Stimulated activated CD8-positive, alpha-beta memory T cell treated with anti-CD3 and anti-CD28 coated beads, Interleukin-4, amount 100 ng/mL, for 48 hours (primary cell): ENCODE data around the gene DLGAP1.
A peak's percentile ranks its signal among the peaks of the same experiment; 100 is the strongest.

Experiments
- DNase-seq: peaks from one replicate; pipeline ENCODE4 v3.0.0-alpha.2; 2020

DLGAP1 gene

GRCh38 chr18:4143585-4143984 is 311.5 kb downstream of the DLGAP1 start:
- no peak for DNase-seq

- no peak for DNase-seq
Measured at GRCh38 chr18:4142876-4143275, 312.2 kb downstream of the DLGAP1 start.

GRCh38 chr18:4134700-4135099 is 320.4 kb downstream of the DLGAP1 start:
- DNase-seq = no peak

GRCh38 chr18:4130734-4131719 is 324.1 kb downstream of the DLGAP1 start:
- DNase-seq = no peak

GRCh38 chr18:4126939-4127338 is 328.2 kb downstream of the DLGAP1 start:
- DNase-seq = no peak

- no peak for DNase-seq
Measured at GRCh38 chr18:4125627-4126230, 329.4 kb downstream of the DLGAP1 start.

- no peak for DNase-seq
Measured at GRCh38 chr18:4125224-4125623, 329.9 kb downstream of the DLGAP1 start.

- no peak for DNase-seq
Measured at GRCh38 chr18:4119813-4120212, 335.3 kb downstream of the DLGAP1 start.

- DNase-seq = no peak
Measured at GRCh38 chr18:4119127-4119648, 335.9 kb downstream of the DLGAP1 start.

- DNase-seq = no peak
Measured at GRCh38 chr18:4108016-4108415, 347.1 kb downstream of the DLGAP1 start.

GRCh38 chr18:4107049-4107467 is 348.0 kb downstream of the DLGAP1 start:
- DNase-seq = no peak

GRCh38 chr18:4106407-4107033 is 348.6 kb downstream of the DLGAP1 start:
- DNase-seq = peak; percentile 87

GRCh38 chr18:4102901-4103300 is 352.2 kb downstream of the DLGAP1 start:
- no peak for DNase-seq

- DNase-seq = no peak
Measured at GRCh38 chr18:4101009-4101408, 354.1 kb downstream of the DLGAP1 start.

- no peak for DNase-seq
Measured at GRCh38 chr18:4096486-4096885, 358.6 kb downstream of the DLGAP1 start.

GRCh38 chr18:4093676-4094075 is 361.4 kb downstream of the DLGAP1 start:
- no peak for DNase-seq

GRCh38 chr18:4084382-4084900 is 370.7 kb downstream of the DLGAP1 start:
- DNase-seq = no peak

- DNase-seq = no peak
Measured at GRCh38 chr18:4078246-4078645, 376.9 kb downstream of the DLGAP1 start.

GRCh38 chr18:4077721-4078120 is 377.4 kb downstream of the DLGAP1 start:
- DNase-seq = no peak

- no peak for DNase-seq
Measured at GRCh38 chr18:4077204-4077603, 377.9 kb downstream of the DLGAP1 start.

GRCh38 chr18:4074647-4075046 is 380.5 kb downstream of the DLGAP1 start:
- no peak for DNase-seq

- DNase-seq = no peak
Measured at GRCh38 chr18:4069183-4069582, 385.9 kb downstream of the DLGAP1 start.

GRCh38 chr18:4068552-4069158 is 386.5 kb downstream of the DLGAP1 start:
- peak; percentile 49 for DNase-seq
